HT-29 (cell line): ENCODE measurements around the gene CTH. TPM values are rescaled to one million over a fixed set of nuclear protein-coding genes. Genes with fewer than 3 reads are reported as not detected.
"Not testable (repeated sequence)": the region's sequence is repeated elsewhere in the genome, so short reads cannot be mapped to it uniquely, and the experiment has no call there.

Experiments
- DNase-seq: peaks from one replicate; pipeline ENCODE4 v3.0.0-alpha.2; 2015; ENCODE audit warnings: low spot score
- total RNA-seq: library from RNA; depleted of rRNA; stranded (reverse); fragments of >200 nt; shearing (Covaris generic); gene quantifications from 2 replicates; pipeline ENCODE4 v1.2.3, GENCODE V29; 2014

CTH gene
- total RNA-seq, 1 experiment from 2014 or later = 4.9 TPM

DNA sequence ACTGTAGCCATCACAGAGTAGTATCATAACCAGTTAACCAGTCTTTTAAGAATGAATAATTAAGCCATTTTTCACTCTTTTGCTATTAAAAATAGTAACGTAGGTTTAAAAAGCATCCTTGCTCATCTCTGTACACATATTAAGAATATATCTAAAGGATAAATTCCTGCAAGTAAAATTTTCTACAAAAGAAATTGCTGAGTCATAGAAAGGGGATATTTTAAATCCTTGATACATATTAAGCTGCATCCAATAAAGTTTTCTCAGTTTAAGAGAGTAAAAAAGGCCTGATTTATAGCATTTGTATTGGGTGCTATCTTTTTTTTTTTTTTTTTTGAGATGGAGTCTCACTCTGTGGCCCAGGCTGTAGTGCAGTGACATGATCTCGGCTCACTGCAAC is 1.9 kb upstream of the CTH start:
- DNase-seq = no peak

DNA sequence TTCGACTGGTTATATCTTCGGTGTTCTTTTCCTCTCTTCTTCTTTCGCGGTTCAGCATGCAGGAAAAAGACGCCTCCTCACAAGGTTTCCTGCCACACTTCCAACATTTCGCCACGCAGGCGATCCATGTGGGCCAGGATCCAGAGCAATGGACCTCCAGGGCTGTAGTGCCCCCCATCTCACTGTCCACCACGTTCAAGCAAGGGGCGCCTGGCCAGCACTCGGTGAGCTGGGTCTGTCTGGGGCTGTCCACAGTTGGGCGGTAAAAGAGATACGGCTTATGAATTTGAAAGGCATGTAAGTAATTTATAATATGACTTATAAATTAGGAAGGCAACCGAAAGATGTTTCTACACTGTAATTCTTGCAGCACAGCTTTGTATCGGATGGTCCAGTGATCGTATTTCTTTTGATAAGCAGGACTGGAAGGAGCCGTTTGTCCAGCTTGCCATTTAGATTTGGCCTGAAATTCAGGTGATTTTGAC is 334 bp downstream of the CTH start:
- no peak for DNase-seq

- DNase-seq = no peak
These were observed 4.8 kb downstream of the CTH start for GRCh38 chr1:70415882-70416281.

GRCh38 chr1:70418973-70419734 is 8.1 kb downstream of the CTH start:
- DNase-seq = not testable (repeated sequence)

GRCh38 chr1:70420320-70420719 is 9.3 kb downstream of the CTH start:
- DNase-seq = no peak

DNA sequence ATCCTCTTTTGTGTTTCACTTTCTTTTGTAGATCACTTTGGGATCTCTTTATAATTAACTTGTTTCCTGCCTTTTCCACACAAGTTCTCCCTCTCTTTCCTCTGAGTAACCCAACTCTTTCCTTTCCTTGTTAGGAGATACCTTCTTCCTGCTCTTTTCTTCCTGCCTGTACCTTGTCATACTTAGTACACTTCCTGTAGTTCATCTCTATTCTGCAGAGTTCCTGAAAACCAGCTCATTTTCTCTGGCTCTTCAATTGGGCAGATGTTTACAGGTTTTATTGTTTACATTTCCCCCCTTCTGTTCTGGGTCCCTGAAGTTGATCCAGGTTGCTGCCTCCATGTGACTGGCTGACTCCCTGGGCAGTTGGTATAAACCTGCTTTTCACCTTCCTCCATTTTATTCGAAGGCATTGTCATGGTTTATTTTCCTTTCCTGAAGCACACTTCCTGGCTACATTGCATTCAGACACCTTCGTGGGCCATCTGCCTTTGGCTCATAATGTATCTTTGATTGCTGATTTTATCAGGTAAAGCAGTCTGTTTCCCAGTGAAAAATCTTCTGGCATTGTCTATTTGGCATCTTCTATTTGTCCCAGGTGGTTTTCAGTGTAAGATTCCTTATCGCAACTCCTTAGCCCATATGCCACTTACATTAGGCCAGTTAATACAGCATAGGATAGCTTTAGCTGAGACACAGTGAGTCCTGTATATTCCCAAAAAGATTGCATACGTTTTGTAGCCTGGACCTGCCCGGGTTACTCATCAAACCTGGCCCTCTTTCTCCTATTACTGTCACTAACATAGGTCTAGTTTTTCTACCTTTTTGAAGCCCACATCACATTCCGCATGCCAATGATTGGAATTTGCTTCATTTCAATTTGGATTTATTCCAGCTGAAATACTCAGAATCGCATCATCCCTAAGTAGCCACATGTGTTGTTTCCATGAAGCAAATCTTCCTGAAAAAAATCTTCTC is 15.4 kb downstream of the CTH start:
- no peak for DNase-seq

DNA sequence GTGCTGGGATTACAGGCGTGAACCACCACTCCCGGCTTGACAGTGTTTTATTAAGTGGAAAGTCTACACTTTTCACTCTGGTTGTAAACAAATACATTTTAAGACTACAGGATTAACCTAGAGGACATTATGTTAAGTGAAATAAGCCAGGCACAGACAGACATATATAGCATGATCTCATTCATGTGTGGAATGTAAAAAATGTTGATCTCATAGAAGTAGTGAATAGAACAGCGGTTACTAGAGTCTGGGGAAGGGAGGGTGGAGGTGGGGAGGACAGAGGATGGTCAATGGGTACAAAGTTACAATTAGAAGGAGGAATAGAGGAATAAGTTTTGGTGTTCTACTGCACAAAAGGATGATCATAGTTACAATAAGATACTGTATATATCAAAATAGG is 16.9 kb downstream of the CTH start:
- DNase-seq = no peak

DNA sequence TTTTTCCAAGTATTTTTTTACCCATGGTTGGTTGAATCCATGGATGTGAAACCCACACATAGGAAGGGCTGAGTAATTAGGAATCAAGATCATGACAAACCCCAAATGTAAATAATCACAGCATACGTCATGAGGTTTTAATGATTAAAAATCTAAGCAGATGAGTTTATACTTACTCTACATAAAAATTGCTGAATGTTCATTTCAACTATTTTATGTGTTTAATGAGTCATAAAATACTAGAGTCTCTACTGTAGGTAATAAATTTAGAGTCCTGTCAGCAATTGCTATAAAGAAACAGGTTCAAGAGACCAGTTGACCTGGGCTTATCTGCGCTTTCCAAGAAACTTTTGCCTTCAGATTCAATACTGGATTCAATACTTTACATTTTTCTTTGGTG is 18.2 kb downstream of the CTH start:
- DNase-seq = peak; percentile 50

DNA sequence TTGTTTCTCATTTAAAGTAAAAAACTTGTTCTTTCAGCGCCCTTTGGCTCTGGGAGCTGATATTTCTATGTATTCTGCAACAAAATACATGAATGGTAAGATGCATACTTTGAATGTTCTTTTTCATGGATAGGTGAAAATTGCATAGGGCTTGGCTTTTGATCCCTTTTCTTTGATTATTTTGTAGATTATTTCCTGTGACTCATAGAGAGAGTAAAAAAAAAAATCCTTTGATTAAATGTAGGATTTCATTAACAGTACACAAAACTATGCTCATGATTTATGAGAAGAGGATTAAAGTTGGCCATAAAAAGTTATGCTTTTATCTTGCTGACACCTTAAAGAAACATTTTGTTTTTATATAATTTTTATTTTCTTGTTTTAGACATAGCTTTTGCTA is 18.7 kb downstream of the CTH start:
- DNase-seq = no peak

GRCh38 chr1:70431317-70431716 is 20.2 kb downstream of the CTH start:
- DNase-seq = no peak

GRCh38 chr1:70431874-70432273 is 20.8 kb downstream of the CTH start:
- DNase-seq = no peak

DNA sequence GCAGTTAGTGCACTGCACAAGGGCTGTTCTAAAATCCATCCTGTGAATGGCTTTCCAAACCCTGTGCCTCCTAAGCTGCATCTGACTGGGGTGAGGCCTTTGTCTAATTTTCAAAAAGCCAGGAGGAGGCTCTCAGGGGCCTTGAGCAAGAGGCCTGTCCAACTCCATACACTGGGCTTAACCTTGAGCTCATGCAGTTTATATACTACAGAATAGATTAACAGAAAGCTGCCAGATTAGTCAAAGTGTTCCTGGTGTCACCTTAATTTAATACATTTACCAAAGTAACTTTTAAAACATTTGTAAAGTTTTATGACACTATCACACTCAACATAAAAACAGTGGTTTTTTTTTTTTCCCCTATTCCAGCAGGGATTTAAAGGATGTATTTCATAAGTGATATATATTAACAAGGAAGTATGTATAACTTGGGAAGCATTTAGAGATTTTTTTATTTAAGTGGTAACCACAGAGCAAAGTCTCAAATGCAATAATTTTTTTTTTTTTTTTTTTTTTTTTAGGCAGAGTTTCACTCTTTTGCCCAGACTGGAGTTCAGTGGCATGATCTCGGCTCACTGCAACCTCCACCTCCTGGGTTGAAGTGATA is 23.3 kb downstream of the CTH start:
- no peak for DNase-seq

DNA sequence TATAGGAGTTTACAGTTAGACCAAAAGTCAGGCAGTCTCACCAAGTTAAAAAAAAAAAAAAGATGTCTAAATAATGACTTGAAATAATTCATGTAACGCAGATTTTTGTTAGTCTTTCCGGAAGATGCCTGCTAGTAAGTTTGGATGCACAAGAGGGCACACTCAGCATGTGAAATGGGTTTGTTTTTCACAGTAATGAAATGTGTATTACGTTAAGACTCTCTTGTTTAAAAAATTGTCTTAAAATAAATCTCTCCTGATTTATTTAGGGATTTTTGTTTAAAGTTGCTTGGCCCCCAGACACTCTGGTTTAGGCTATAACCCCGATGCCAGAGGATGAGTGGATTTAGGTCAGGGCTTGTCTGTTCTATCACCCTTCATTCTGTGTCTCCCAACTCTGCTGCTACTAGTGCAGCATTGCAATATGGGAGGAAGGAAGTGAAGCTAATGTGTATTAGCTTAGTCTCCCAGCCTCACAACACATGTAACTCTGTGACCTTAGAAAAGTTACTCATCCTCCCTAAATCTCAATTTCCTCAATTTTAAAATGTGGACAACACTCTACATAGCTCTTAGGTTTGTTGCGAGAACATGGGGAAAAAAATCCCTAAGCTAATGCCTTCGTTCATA is 25.7 kb downstream of the CTH start:
- DNase-seq = no peak

GRCh38 chr1:70438529-70438928 is 27.5 kb downstream of the CTH start:
- no peak for DNase-seq

DNA sequence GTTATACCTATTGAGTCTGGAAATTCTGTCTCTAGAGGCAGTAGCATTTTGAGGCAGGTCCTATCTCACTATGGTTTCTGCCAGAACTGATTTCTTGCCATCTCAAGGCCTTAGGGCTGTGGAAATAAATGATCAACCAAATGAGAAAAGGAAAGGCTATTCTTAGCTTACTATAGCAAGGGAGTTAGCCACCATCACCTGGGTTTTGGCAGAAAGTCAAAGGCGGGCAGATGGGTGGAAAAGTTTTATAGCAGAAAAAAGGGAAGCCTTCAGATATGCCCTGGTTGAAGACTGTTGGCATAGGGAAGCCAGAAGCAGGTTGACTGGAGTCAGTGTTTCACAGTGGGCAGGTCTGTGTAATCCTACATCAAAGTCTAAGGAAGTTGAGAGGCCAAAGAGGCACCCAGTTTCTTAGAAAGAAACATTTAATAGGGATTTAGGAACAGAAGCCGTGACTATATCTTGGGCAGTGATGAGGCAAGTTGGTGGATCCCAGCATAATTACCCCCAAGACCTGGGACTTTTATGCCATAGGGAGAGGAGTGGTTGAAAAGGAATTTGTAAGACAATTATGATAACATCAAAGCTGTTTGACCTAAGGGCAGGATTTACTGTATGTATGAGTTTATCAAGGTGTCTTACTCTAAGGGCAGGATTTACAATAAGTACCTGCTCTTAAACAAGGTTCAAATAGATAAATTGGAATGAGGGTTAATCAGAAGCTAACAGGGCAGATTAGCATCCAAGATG is 29.7 kb downstream of the CTH start:
- DNase-seq = no peak

DNA sequence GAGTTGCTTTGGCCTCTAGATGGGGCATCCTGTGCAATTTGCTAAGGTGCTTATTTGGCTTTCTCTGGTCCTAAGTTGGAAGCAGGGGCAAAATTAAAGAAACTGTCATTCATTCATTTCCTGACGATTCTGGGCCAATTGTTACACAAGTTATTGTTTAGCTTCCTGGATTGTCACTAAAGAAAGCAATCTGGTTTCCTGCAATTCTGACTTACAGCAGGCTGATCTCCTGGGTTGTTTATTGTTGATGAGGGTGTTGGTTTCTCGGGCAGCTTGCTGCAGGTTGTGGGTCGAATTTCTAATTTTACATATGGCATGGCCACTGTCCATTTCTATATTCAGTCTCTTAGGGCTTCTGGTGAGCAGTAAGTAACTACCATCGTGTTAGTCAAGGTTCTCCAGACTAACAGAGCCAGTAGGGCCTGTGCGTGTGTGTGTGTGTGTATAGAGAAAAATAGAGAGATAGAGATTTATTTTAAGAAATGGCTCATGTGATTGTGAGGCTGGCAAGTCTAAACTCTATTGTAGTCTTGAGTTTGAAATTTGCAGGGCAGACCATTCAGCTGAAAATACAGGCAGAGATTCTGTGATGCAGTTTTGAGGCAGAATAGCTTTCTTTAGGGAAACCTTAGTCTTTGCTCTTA is 30.4 kb downstream of the CTH start:
- no peak for DNase-seq

DNA sequence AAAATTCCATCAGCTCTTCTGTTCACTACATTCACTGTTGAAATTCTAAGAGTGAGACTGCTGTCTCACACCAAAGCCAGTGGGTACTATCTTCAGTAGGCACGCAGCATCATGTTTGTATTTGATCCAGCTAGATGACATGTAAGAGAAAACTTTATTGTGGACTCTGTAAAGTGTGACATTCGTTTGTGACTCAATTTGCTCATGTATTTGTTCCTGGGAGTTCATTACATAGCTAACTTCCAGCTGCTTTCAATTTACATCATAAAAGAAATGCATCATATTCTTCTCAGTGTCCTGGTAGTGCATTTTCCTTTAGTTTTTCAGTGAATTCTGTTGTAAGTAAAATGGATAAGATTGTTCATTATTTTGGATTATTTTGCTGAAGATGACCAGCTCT is 31.4 kb downstream of the CTH start:
- DNase-seq = no peak

- DNase-seq = no peak
These were observed 32.7 kb downstream of the CTH start for GRCh38 chr1:70443739-70444138.

- no peak for DNase-seq
These were observed 38.0 kb downstream of the CTH start for GRCh38 chr1:70449049-70449448.

DNA sequence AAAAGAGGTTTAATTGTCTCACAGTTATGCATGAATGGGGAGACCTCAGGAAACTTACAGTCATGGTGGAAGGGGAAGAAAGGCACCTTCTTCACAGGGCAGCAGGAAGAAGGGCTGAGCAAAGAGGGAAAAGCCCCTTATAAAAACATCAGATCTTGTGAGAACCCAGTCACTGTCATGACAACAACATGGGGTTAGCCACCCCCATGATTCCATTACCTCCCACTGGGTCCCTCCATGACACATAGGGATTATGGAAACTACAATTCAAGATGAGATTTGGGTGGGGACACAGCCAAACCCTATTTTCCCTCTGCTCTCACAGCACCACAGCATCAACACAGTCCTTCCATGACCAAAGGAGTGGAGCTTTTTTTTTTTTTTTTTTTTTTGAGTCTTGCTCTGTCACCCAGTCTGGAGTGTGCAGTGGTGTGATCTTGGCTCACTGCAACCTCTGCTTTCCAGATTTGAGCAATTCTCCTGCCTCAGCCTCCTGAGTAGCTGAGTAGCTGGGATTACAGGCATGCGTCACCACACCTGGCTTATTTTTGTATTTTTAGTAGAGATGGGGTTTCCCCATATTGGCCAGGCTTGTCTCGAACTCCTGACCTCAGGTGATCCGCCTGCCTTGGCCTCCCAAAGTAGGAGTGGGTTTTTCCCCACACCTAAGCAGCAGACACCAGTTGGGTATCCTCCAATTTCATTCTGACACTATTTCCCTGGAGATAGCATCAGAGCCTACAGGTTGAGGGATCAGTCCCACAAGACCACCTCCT is 41.3 kb downstream of the CTH start:
- DNase-seq = not testable (repeated sequence)
